ENCODE results near the gene NFIA. TPM values are rescaled to one million over a fixed set of nuclear protein-coding genes. Genes with fewer than 3 reads are reported as not detected.

The NFIA gene
- total RNA-seq, 1 experiment from 2014 or later: 12.6 TPM

- DNase-seq (ENCODE audit: low read depth, low spot score): no peak
- in situ Hi-C loops (cut with HindIII; ENCODE audit: low pct_unique_long_range_greater_than_20kb, low sequenced_read_pairs): no loop called here
Measured at GRCh38 chr1:61237659-61238358, 155.4 kb downstream of the NFIA start.

DNA sequence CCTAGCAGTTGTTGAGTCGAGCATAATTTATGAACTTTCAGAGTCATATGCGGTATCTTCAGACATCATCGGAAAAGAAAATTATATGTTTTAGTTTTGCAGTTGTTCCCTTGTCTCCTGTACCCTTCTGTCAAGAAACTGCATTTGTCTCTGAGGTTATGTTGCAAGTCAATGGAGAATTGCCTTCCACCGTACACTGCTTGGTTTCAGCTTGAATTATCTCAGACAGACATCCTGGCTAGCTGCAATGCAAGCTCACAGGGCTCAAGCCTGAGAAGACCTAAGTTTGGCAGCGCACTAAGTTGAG, 156.0 kb downstream of the NFIA start:
- DNase-seq (ENCODE audit: low read depth, low spot score): no peak
- in situ Hi-C loops (cut with HindIII; ENCODE audit: low pct_unique_long_range_greater_than_20kb, low sequenced_read_pairs): no loop called here

- in situ Hi-C loops (cut with HindIII; ENCODE audit: low pct_unique_long_range_greater_than_20kb, low sequenced_read_pairs): no loop called here
- DNase-seq (ENCODE audit: low read depth, low spot score): no peak
Measured at GRCh38 chr1:61240878-61241277, 158.5 kb downstream of the NFIA start.

GRCh38 chr1:61241411-61241838, 159.1 kb downstream of the NFIA start:
- DNase-seq (ENCODE audit: low read depth, low spot score): no peak
- in situ Hi-C loops (cut with HindIII; ENCODE audit: low pct_unique_long_range_greater_than_20kb, low sequenced_read_pairs): no loop called here

GRCh38 chr1:61241973-61242381, 159.6 kb downstream of the NFIA start:
- in situ Hi-C loops (cut with HindIII; ENCODE audit: low pct_unique_long_range_greater_than_20kb, low sequenced_read_pairs): no loop called here

DNA sequence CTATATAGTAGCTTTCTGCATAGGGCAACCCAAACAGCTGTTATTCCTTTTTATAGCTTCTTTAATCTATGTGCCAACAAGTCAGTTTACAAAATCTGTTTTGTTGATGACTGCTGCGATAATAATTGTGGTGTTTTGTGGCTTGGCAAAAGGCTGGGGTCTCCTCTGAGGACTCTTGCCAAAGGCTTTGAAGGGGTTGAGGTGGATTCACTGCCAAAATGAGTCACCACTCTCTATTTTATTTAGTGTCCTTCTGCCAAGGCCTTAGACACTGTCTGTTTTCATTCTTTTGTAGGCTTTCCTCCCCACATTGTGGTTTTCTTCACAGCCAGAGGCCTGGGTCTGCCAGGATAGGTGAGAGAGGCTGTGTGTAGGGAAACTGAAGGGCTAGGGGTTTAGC, 161.8 kb downstream of the NFIA start:
- DNase-seq (ENCODE audit: low read depth, low spot score): no peak

More at GRCh38 chr1:61241973-61242381, 159.6 kb downstream of the NFIA start:
- no peak for DNase-seq (ENCODE audit: low read depth, low spot score)

GRCh38 chr1:61245696-61246400, 163.5 kb downstream of the NFIA start:
- no peak for DNase-seq (ENCODE audit: low read depth, low spot score)
- in situ Hi-C loops (cut with HindIII; ENCODE audit: low pct_unique_long_range_greater_than_20kb, low sequenced_read_pairs): no loop called here

More for the DNA sequence above, 161.8 kb downstream of the NFIA start:
- in situ Hi-C loops (cut with HindIII; ENCODE audit: low pct_unique_long_range_greater_than_20kb, low sequenced_read_pairs): no loop called here

DNA sequence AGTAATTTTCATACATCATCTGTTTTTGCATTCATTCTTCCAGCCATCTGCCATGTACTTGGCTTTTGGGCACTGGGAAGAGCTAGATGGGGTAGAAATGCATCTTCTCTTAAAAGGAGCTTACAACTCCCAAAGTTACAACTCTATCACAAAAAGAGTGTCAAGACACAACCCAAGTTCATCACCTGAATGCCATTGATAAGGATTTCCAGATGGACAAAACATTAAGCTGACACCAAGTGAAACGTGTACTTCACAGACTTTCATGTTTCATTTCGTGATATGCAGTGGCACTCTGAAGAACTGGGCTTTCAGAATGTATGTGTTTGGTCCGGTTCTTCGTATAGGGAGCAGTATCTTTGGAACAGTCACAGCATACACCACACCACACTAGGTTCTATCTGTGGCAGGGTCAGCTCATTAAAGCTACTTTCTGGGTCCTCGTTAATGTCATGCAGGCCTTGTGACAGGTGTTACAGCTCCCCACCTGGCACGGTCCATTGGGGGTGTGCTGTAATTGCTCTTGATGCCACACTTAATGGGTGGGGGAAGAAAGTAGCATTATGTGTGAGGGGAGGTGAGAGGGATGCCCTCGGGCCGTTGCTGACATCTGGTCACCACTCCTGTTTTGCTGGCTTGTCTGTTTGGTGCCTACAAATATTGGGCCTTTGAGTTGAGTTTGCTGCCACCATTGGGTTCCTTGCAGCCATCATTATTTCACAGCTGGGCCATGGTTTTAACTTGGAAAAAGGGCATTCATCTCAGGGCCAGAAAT, 164.9 kb downstream of the NFIA start:
- in situ Hi-C loops (cut with HindIII; ENCODE audit: low pct_unique_long_range_greater_than_20kb, low sequenced_read_pairs): no loop called here
- DNase-seq (ENCODE audit: low read depth, low spot score): no peak

GRCh38 chr1:61247881-61248752, 165.8 kb downstream of the NFIA start:
- in situ Hi-C loops (cut with HindIII; ENCODE audit: low pct_unique_long_range_greater_than_20kb, low sequenced_read_pairs): no loop called here
- no peak for DNase-seq (ENCODE audit: low read depth, low spot score)

- in situ Hi-C loops (cut with HindIII; ENCODE audit: low pct_unique_long_range_greater_than_20kb, low sequenced_read_pairs): no loop called here
- no peak for DNase-seq (ENCODE audit: low read depth, low spot score)
Measured at GRCh38 chr1:61250933-61251332, 168.6 kb downstream of the NFIA start.

- in situ Hi-C loops (cut with HindIII; ENCODE audit: low pct_unique_long_range_greater_than_20kb, low sequenced_read_pairs): no loop called here
- DNase-seq (ENCODE audit: low read depth, low spot score): peak; percentile 36
Measured at GRCh38 chr1:61253059-61253735, 170.8 kb downstream of the NFIA start.

DNA sequence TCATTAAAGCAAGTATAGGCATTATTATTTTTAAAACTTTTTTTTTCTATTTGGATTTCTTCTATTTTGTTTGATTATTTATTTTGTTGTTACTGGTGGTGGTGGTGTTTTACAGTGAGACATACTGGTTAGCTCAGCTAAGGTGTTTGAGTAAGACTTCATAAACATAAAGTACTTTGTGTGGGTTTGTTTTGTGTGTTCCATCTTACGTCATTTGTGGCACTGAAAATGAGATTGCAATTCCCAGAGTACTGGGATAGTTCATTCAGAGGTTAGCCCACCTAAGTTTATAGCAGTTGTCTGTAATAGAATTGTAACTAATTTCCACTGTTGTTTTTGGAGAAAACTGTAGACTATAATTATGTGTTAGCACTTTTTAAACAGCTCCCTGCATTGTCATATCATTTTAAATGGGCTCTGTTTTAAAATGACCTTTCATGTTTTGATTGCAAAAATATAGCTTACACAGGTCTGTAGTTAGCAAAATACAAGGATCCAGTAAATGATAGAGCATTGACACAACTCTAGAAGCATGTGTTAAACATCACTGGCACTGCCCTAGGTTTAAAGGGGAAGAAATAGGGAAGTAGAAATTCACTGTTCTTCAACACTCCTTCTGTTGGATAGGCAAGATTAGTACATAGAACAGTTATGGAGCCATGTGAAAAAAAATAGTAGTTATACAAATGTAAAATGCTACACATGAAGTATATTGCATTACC, 171.7 kb downstream of the NFIA start:
- in situ Hi-C loops (cut with HindIII; ENCODE audit: low pct_unique_long_range_greater_than_20kb, low sequenced_read_pairs): no loop called here
- DNase-seq (ENCODE audit: low read depth, low spot score): no peak

DNA sequence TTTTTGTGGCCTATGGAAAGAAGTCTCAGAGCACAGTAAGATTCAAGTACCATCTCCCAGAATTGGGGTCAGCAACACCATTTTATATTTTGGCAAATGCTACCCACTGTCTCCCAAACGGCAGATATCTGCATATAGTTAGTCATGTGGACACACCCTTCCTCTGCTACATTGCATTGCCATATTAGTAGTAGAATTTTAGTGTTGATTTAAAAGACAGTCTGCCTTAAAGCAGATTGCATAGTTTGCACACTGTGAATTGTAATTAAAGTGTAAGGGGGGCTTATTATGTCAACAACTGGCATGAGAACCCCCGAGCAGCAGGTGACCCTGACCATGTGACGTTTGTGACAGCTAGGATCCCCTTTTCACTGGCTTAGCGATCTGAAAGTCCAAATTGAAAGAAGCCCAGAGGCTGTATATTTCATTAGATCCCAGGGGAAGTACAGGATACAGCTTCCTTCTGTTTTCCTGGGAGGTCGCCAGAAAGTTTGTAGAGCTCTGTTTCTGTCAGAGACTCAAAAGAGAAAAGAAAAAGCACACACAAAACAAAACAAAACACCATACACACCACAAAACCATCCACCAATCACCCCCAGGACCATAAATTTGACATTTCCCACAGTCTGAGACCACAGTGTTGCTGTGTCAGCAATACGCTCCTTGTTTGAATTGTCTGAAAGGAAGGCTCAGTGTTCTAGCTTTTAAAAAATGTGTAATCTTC, 172.4 kb downstream of the NFIA start:
- in situ Hi-C loops (cut with HindIII; ENCODE audit: low pct_unique_long_range_greater_than_20kb, low sequenced_read_pairs): no loop called here
- peak; percentile 86 for DNase-seq (ENCODE audit: low read depth, low spot score)

DNA sequence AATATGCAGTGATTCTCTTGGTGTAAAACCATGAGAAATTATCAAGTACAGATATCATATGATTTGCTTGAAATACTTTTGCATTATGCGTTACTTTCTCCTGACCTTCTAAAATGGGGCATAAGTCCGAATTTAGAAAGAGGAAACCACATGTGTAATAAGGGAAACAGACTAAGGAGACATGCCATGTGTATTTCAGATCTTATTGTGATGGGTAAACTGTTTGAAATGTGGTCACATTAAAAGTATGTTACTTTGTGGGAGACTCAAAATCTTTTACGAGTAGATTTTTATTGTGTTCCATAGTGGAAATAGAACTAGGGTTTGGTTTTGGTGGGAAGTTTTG, 173.0 kb downstream of the NFIA start:
- DNase-seq (ENCODE audit: low read depth, low spot score): no peak
- in situ Hi-C loops (cut with HindIII; ENCODE audit: low pct_unique_long_range_greater_than_20kb, low sequenced_read_pairs): no loop called here

DNA sequence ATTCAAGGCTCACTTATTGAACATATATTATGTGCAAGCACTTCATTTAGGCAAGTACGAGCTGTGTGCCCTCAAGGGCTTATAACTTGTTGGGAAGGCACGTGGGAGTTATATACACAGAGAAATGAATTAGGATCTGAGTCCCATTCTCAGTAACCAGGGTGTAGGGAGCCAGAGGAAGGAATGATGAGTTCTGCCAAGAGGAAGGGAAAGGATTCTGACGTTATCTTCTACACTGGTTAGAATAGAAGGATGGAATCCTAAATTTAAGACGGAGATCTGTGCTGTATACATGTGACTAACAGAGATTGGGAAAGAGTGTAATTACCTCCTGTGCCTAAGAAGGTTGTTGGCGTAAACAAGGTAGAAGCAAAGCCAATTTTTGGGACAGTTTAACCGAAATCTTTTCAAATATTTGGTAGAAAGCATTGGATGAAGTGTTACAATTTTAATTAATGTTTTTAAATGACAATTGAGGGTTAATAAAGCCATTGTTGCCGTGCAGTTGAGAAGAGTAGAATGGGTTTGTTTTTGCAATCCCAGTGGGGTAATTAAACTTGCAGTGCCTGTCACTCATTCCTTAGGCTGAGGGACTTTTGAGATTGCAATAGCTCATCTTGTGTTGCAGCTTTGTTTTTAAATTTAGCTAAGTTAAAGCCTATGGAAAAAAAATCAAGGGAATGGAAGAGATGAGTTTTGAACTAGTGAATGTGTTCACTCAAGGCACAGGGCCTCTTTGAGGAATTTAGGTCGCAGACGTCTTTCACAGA, 177.2 kb downstream of the NFIA start:
- in situ Hi-C loops (cut with HindIII; ENCODE audit: low pct_unique_long_range_greater_than_20kb, low sequenced_read_pairs): no loop called here
- DNase-seq (ENCODE audit: low read depth, low spot score): peak; percentile 19

GRCh38 chr1:61260171-61260570, 177.8 kb downstream of the NFIA start:
- in situ Hi-C loops (cut with HindIII; ENCODE audit: low pct_unique_long_range_greater_than_20kb, low sequenced_read_pairs): no loop called here
- no peak for DNase-seq (ENCODE audit: low read depth, low spot score)

Measured in SK-MEL-5 (cell line).